K562 (cell line): ENCODE data around the gene BLM. TPM values are rescaled to one million over a fixed set of nuclear protein-coding genes. Genes with fewer than 3 reads are reported as not detected.

ENCODE experiments used
- ATAC-seq: fragments of 200-7000 bp; cut with Tn5 transposase; 3 replicates; pipeline ENCODE4 v1.9.1; 2020; ENCODE audit warnings: moderate library complexity
- BruUV-seq: library from RNA; stranded (reverse); fragments of 400-500 nt; replicated peaks from 2 replicates; lab custom pipeline; 2021; lab: Mats Ljungman, UMichigan
- CTCF ChIA-PET: fragments of 300-600 bp; formaldehyde crosslinking; extraction: SDS; loops from one replicate; lab custom pipeline; 2021; ENCODE audit warnings: low intra/inter-chr PET ratio; lab: Yijun Ruan, JAX
- POLR2A ChIA-PET: fragments of 300-600, 350-650 bp; sonication (Branson Sonifier 250); formaldehyde crosslinking; extraction: SDS; loops from one replicate; lab custom pipeline; 2021; ENCODE audit warnings: antibody characterized with exemption, inconsistent platforms; lab: Yijun Ruan, JAX
- DNase-seq, 4 experiments: peaks; one replicate each; pipeline versions ENCODE4 v3.0.0 to v3.0.0-alpha.2; 2011 to 2018; ENCODE audit warnings: low spot score in 3 of 4, mixed read lengths in 3 of 4; ENCODE audit errors: extremely low read depth in 1 of 4
- FAIRE-seq: peaks from 2 replicates; lab custom pipeline; 2011; peaks lifted over from hg19 to GRCh38; lab: Jason Lieb, UNC
- H2AFZ ChIP-seq: 2 replicates; pipeline ENCODE4 v1.6.0; 2011; ENCODE audit warnings: low read depth, low read length, control low read depth, inconsistent platforms
- H3K27ac ChIP-seq: fragments of 200-600 bp; 3 replicates; pipeline ENCODE4 v1.8.0; 2011; ENCODE audit warnings: low read depth, mild to moderate bottlenecking, control low read depth, inconsistent platforms, low read length, moderate library complexity, mixed read lengths; ENCODE audit errors: extremely low read depth
- H3K27me3 ChIP-seq, 2 experiments: fragments of 300-600 bp in 1 of 2; 2 replicates in 1 of 2; 3 replicates in 1 of 2; pipeline versions ENCODE4 v1.6.0 to v1.8.0; 2011; ENCODE audit warnings: inconsistent platforms in 2 of 2, low read length in 2 of 2, mild to moderate bottlenecking in 1 of 2, mixed read lengths in 1 of 2, moderate library complexity in 1 of 2; ENCODE audit not compliant: control insufficient read depth in 2 of 2, insufficient read depth in 2 of 2
- H3K36me3 ChIP-seq: fragments of 300-600 bp; 3 replicates; pipeline ENCODE4 v1.8.0; 2011; ENCODE audit warnings: mild to moderate bottlenecking, low read length, inconsistent platforms; ENCODE audit not compliant: control insufficient read depth, insufficient read depth
- H3K4me1 ChIP-seq, 2 experiments: fragments of 200-600 bp in 1 of 2; replicated peaks in 1 of 2; 2 replicates in 1 of 2; 3 replicates in 1 of 2; pipeline versions ENCODE4 v1.5.1 to v1.8.0; 2011; ENCODE audit warnings: inconsistent platforms in 2 of 2, low read length in 2 of 2, mild to moderate bottlenecking in 1 of 2, mixed read lengths in 1 of 2, moderate library complexity in 1 of 2; ENCODE audit not compliant: control insufficient read depth in 2 of 2, insufficient read depth in 2 of 2
- H3K4me2 ChIP-seq: 2 replicates; pipeline ENCODE4 v1.6.1; 2011; ENCODE audit warnings: low read length, control low read depth, inconsistent platforms, mixed read lengths; ENCODE audit not compliant: insufficient read depth
- H3K4me3 ChIP-seq: fragments of 200-600 bp; sonication (generic), shearing (Covaris generic); 2 replicates; pipeline ENCODE4 v1.5.1; 2016; ENCODE audit warnings: control low read depth, inconsistent platforms
- H3K79me2 ChIP-seq: fragments of 200-600 bp; 3 replicates; pipeline ENCODE4 v1.8.0; 2011; ENCODE audit warnings: low read length, inconsistent platforms; ENCODE audit not compliant: control insufficient read depth, insufficient read depth
- H3K9ac ChIP-seq, 2 experiments: 2 replicates each; pipeline versions ENCODE4 v1.6.0 to v1.6.1; 2011; ENCODE audit warnings: low read depth in 2 of 2, low read length in 2 of 2, control low read depth in 1 of 2, inconsistent platforms in 1 of 2, mild to moderate bottlenecking in 1 of 2, mixed read lengths in 1 of 2; ENCODE audit not compliant: insufficient read depth in 1 of 2
- H3K9me1 ChIP-seq: one replicate; pipeline ENCODE4 v1.6.0; 2011; ENCODE audit warnings: inconsistent platforms, mild to moderate bottlenecking, low read length, moderate library complexity; ENCODE audit not compliant: control insufficient read depth, insufficient read depth
- H3K9me3 ChIP-seq: replicated peaks from 2 replicates; pipeline ENCODE4 v1.5.1; 2011; ENCODE audit warnings: low read depth, low read length, inconsistent platforms; ENCODE audit not compliant: control insufficient read depth, insufficient read depth
- H4K20me1 ChIP-seq: replicated peaks from 2 replicates; pipeline ENCODE4 v1.6.1; 2011; ENCODE audit warnings: low read length, inconsistent platforms, mixed read lengths; ENCODE audit not compliant: control insufficient read depth, insufficient read depth
- CREBBP ChIP-seq: IDR thresholded peaks from one replicate; pipeline ENCODE4 v1.6.1; 2012; ENCODE audit warnings: low read depth, mild to moderate bottlenecking, control low read depth, inconsistent platforms, low read length
- E4F1 ChIP-seq: fragments of 250-450 bp; sonication (Bioruptor Pico); IDR thresholded peaks from 2 replicates; pipeline ENCODE4 v1.5.0; 2021; ENCODE audit warnings: mild to moderate bottlenecking, borderline replicate concordance
- MCM2 ChIP-seq: fragments of 450-650 bp; IDR thresholded peaks from 2 replicates; pipeline ENCODE4 v1.6.1; 2017; ENCODE audit warnings: low read depth, mild to moderate bottlenecking
- MITF ChIP-seq: IDR thresholded peaks from 2 replicates; pipeline ENCODE4 v1.6.1; 2014; ENCODE audit warnings: antibody characterized with exemption
- PML ChIP-seq: IDR thresholded peaks from 2 replicates; pipeline ENCODE4 v1.6.1; 2012; ENCODE audit warnings: low read length, inconsistent platforms
- REST ChIP-seq, 2 experiments: fragments of 450-650 bp; formaldehyde crosslinking in 1 of 2; IDR thresholded peaks; 2 replicates each; pipeline versions ENCODE4 v1.4.0 to v1.6.1; 2014 to 2020; ENCODE audit warnings: mild to moderate bottlenecking in 2 of 2, borderline replicate concordance in 1 of 2, low read depth in 1 of 2
- TBL1XR1 ChIP-seq, 2 experiments: IDR thresholded peaks; 2 replicates each; pipeline ENCODE4 v1.6.1; 2012; ENCODE audit warnings: improper control_type of control experiment in 2 of 2, low read length in 2 of 2, mild to moderate bottlenecking in 1 of 2
- TEAD1 ChIP-seq, 2 experiments: fragments of 450-650 bp in 1 of 2; sonication (generic) in 1 of 2; formaldehyde crosslinking; IDR thresholded peaks; 2 replicates each; pipeline versions ENCODE4 v1.4.0 to v1.8.0; 2020 to 2022; ENCODE audit warnings: mild to moderate bottlenecking in 2 of 2, missing genetic modification reagents in 1 of 2
- WGBS: fragments of 100-300 bp; shearing (Covaris generic); methylation state at CpG from one replicate; pipeline ENCODE4 v1.1.6; 2016; ENCODE audit warnings: low coverage, mixed read lengths; ENCODE audit not compliant: insufficient coverage; ENCODE audit errors: missing lambda C conversion rate; 5-methylcytosine and 5-hydroxymethylcytosine counted together
- in situ Hi-C: fragments of 300-500 bp; cut with MboI; formaldehyde crosslinking; loops from 4 replicates; pipeline ENCODE4 v1.15.0; 2018; ENCODE audit warnings: inconsistent platforms, mixed read lengths
- intact Hi-C: fragments of 100-400 bp; cut with micrococcal nuclease; formaldehyde crosslinking; loops from 2 replicates; pipeline ENCODE4 v1.14.2; 2022
- polyA plus RNA-seq, 8 experiments: library from polyadenylated mRNA; depleted of rRNA in 4 of 8; stranded (reverse) in 5 of 8; unstranded in 3 of 8; fragments of >200 nt; fragmentation: Nextera tagmentation in 2 of 8; fragmentation: Illumina TruSeq in 1 of 8; extraction: Ambion mirVana in 2 of 8; extraction: Trizol in 1 of 8; gene quantifications; 2 replicates each; pipeline versions ENCODE4 v1.2.1 to v1.2.3, GENCODE V29; 2011 to 2014; ENCODE audit warnings: inconsistent platforms in 1 of 8, missing spikeins in 1 of 8
- total RNA-seq, 7 experiments: library from RNA; depleted of rRNA in 6 of 7; stranded (reverse); fragments of >200 nt in 6 of 7; fragmentation: Illumina TruSeq in 2 of 7; extraction: Trizol in 2 of 7; gene quantifications; 2 replicates each; pipeline versions ENCODE4 v1.2.1 to v1.2.3, GENCODE V29; 2011 to 2021; ENCODE audit warnings: low replicate concordance in 1 of 7

BLM gene
- total and polyA plus RNA-seq, 9 of the 15 experiments (the other 6 are each of a cell fraction or from before 2014, with no cell fraction given) = 21.0 to 56.0 (median 43.9) TPM

GRCh38 chr15:90713081-90713480 is 4.1 kb upstream of the BLM start:
- intact Hi-C loops (no loop called here), in situ Hi-C loops (no loop called here)
- Histone ChIP-seq H3K27ac (no peak overlapping the region), H3K4me3 (no peak overlapping the region), H3K9me3 (no peaks in the 10 kb centered on the region), H3K36me3 (no peaks in the 10 kb centered on the region; the same call in 2 of the 3 replicates), H2AFZ (no peak overlapping the region), H3K4me1 (peaks cover 3 to 5% of the 10 kb centered on the region in 2 experiments; a peak in 2 of 5 replicates), H3K27me3 (no peaks in the 10 kb centered on the region), H3K9ac (no peak overlapping the region), H4K20me1 (no peaks in the 10 kb centered on the region), H3K4me2 (no peak overlapping the region), H3K79me2 (peaks cover 17% of the 10 kb centered on the region), H3K9me1 (no peaks in the 10 kb centered on the region)
- WGBS = 35% methylated on average over 1 of the region's 1 CpG
- ChIA-PET POLR2A (no interaction called here), CTCF (no interaction called here)
- DNase-seq (no peak), ATAC-seq (no peak), FAIRE-seq (no peak)
- BruUV-seq = no TSS peak
- TF ChIP-seq MCM2 = no peak
- no peak for TF ChIP-seq REST (IDR thresholded peaks at IDR 0.05; ENCODE audit: borderline replicate concordance)
- no peak for TF ChIP-seq REST (CRISPR knock-in tag; IDR thresholded peaks at IDR 0.05; ENCODE audit: low read depth)
- TF ChIP-seq CREBBP = peak; percentile 93
- TF ChIP-seq TBL1XR1 (IDR thresholded peaks at IDR 0.05; ENCODE audit: low read length in 2 of 2) = no peak
- no peak for TF ChIP-seq TEAD1 (CRISPR knock-in tag; IDR thresholded peaks at IDR 0.05)
- no peak for TF ChIP-seq MITF
- TF ChIP-seq PML = no peak
- TF ChIP-seq E4F1 (CRISPR knock-in tag) = no peak
